Gastroesophageal sphincter (tissue), 3 donors: ENCODE measurements around the gene ASIC1.

Experiments used
- EP300 ChIP-seq: sonication (generic); formaldehyde crosslinking; IDR thresholded peaks from one replicate; pipeline ENCODE4 v1.6.1; 2017; ENCODE audit warnings: antibody characterized with exemption, mild to moderate bottlenecking
- POLR2A ChIP-seq, 2 donors: fragments of 450-650 bp; IDR thresholded peaks; one replicate each; pipeline ENCODE4 v1.6.1; 2017; ENCODE audit warnings: antibody characterized with exemption in 2 of 2, mild to moderate bottlenecking in 2 of 2, moderate library complexity in 1 of 2
- TF ChIP-seq, protein P1 (sequence below), 4 experiments: fragments of 200-600 bp in 2 of 4; fragments of 450-650 bp in 2 of 4; sonication (generic) in 1 of 4; IDR thresholded peaks; one replicate each; pipeline ENCODE4 v1.5.1; 2017 to 2019; ENCODE audit warnings: antibody characterized with exemption in 4 of 4, mild to moderate bottlenecking in 2 of 4, moderate library complexity in 2 of 4

DNA sequence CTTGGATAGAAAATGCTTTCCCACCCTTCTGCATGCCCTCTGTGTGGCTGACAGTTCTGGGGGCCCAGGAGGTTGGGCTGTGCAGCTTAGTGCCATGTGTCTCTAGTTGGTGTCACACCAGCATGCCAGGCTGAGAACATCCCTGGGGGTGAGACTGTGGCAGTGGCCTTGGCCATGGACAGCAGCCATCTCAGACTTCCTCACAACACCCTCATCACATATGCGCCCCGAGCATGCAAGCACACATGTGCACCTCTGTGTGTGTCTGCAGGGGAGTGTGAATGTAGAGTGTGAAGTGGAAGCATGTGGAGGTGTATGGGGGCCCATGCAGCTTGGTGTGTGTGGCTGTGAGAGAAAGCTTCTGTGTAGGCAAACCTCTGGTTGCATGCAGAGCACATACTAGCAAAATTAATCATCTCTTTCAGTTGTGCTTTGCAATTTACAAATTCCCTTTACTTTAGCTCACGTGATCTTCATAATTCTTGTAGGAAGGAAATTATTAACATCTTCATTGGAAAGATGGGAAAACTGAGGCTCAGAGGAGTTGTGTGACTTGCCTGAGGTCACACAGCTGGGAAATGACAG is 8.4 kb downstream of the ASIC1 start:
- TF ChIP-seq, protein P1, sequence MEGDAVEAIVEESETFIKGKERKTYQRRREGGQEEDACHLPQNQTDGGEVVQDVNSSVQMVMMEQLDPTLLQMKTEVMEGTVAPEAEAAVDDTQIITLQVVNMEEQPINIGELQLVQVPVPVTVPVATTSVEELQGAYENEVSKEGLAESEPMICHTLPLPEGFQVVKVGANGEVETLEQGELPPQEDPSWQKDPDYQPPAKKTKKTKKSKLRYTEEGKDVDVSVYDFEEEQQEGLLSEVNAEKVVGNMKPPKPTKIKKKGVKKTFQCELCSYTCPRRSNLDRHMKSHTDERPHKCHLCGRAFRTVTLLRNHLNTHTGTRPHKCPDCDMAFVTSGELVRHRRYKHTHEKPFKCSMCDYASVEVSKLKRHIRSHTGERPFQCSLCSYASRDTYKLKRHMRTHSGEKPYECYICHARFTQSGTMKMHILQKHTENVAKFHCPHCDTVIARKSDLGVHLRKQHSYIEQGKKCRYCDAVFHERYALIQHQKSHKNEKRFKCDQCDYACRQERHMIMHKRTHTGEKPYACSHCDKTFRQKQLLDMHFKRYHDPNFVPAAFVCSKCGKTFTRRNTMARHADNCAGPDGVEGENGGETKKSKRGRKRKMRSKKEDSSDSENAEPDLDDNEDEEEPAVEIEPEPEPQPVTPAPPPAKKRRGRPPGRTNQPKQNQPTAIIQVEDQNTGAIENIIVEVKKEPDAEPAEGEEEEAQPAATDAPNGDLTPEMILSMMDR (IDR thresholded peaks at IDR 0.05), result no peak
- TF ChIP-seq POLR2A (IDR thresholded peaks at IDR 0.05) (no peak), EP300 (no peak)
